GM12872 (cell line): ENCODE results near the gene KRTAP10-10.

ENCODE experiments used
- CTCF ChIP-seq: IDR thresholded peaks from 3 replicates; pipeline ENCODE4 v1.5.1; 2011; ENCODE audit warnings: low read depth, mild to moderate bottlenecking, low read length, moderate library complexity; ENCODE audit not compliant: insufficient read depth

KRTAP10-10 gene

GRCh38 chr21:44612029-44612486, 25.1 kb upstream of the KRTAP10-10 start, which contains the start of gene KRTAP10-8:
TSS of gene KRTAP10-8 (plus strand) at chr21:44612079. CDS start at chr21:44612101, 22 bp downstream.
- no peak for TF ChIP-seq CTCF

DNA sequence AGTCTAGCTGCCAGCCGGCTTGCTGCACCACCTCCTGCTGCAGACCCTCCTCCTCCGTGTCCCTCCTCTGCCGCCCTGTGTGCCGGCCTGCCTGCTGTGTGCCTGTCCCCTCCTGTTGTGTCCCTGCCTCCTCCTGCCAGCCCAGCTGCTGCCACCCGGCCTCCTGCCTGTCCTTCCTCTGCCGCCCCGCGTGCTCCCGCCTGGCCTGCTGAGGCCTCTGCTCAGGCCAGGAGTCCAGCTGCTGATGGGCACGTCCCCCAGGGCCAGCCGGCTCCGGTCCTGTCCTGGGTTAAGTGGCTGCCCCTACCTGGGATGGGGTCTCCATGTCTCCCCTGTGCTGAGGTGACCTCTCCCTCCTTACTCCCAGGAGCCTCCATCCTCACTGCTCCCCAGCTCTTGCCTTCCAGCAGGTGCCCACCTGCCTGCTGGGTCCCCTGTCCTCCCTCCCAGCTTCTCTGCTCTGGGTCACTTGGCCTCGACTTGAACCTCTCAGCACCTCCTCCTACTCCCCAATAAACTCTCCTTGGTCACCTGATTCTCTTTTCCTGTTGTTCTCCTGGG, 24.4 kb upstream of the KRTAP10-10 start:
- no peak for TF ChIP-seq CTCF

- no peak for TF ChIP-seq CTCF
These were observed 23.6 kb upstream of the KRTAP10-10 start for GRCh38 chr21:44613386-44614155.

DNA sequence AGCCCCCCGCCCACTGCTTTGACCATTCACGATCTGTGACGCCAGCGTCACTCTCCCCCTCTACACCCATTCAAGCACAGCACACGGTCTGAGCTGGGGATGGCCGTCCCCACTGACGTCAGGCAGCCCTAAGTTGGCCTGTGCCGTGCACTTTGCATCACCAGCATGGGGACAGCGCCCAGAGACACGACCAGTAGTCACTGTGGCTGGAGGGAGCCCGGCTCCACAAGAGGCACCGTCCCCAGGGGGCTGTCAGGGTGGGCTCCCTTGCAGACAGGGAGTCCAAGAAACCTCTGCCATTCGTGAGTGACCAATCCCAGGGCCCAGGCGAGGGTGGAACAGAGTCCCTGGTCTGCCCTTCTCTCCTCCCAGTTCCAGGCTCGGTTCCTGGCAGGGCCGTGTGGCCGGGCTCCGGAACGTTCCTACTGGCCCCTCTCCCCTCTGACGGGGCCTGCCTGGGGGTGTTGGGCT, 23.0 kb upstream of the KRTAP10-10 start:
- TF ChIP-seq CTCF: no peak

DNA sequence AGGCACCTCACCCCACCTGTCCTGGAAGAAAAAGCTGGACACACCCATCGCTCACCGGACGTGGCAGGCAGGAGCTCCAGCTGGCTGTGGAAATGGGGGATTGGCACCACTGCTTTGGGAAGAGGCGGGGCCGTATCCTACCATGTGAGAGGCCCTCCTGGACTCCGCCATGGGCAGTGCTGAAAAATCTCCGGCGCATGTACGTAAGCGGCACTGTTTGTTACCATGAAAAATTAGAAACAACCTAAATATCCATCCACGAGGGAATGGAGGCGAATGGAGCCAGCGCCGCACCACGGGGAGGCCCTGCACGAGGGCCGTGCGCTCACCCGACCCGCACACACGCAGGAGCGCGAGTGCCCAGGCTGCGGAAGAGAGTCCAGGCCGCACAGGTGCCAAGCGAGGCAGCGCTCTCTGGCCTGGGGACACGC, 22.2 kb upstream of the KRTAP10-10 start:
- no peak for TF ChIP-seq CTCF

- TF ChIP-seq CTCF: no peak
These were observed 21.7 kb upstream of the KRTAP10-10 start for GRCh38 chr21:44615466-44615865.

- TF ChIP-seq CTCF: no peak
These were observed 21.1 kb upstream of the KRTAP10-10 start for GRCh38 chr21:44615911-44616590.
